Left hindlimb (tissue), 1 donor: Measurements from ENCODE around the gene RBKS.
"Not testable (repeated sequence)": the region's sequence is repeated elsewhere in the genome, so short reads cannot be mapped to it uniquely, and the experiment has no call there.

Experiments used
- DNase-seq: peaks from one replicate; pipeline ENCODE4 v3.0.0-alpha.2; 2018

Gene RBKS

GRCh38 chr2:27904405-27904665, 14.1 kb upstream of the RBKS start:
- DNase-seq: no peak

GRCh38 chr2:27903649-27904404, 13.6 kb upstream of the RBKS start:
- no peak for DNase-seq

GRCh38 chr2:27903018-27903417, 12.8 kb upstream of the RBKS start:
- DNase-seq: no peak

- no peak for DNase-seq
Observed at GRCh38 chr2:27902098-27902497, 11.9 kb upstream of the RBKS start.

- DNase-seq: no peak
Observed at GRCh38 chr2:27901234-27901633, 11.0 kb upstream of the RBKS start.

- no peak for DNase-seq
Observed at GRCh38 chr2:27897717-27898116, 7.5 kb upstream of the RBKS start.

- no peak for DNase-seq
Observed at GRCh38 chr2:27893006-27893405, 2.8 kb upstream of the RBKS start.

- DNase-seq: no peak
Observed at GRCh38 chr2:27891673-27892105, 1.5 kb upstream of the RBKS start.

GRCh38 chr2:27890924-27891672, 911 bp upstream of the RBKS start:
- DNase-seq: peak; percentile 79

- no peak for DNase-seq
Observed at GRCh38 chr2:27889774-27890145, 427 bp downstream of the RBKS start.

- DNase-seq: no peak
Observed at GRCh38 chr2:27888790-27889189, 1.4 kb downstream of the RBKS start.

- no peak for DNase-seq
Observed at GRCh38 chr2:27887830-27888229, 2.4 kb downstream of the RBKS start.

GRCh38 chr2:27887111-27887510, 3.1 kb downstream of the RBKS start:
- no peak for DNase-seq

- no peak for DNase-seq
Observed at GRCh38 chr2:27886322-27886721, 3.9 kb downstream of the RBKS start.

GRCh38 chr2:27885661-27886060, 4.5 kb downstream of the RBKS start:
- DNase-seq: no peak

GRCh38 chr2:27885234-27885633, 5.0 kb downstream of the RBKS start:
- no peak for DNase-seq

- DNase-seq: no peak
Observed at GRCh38 chr2:27884601-27885000, 5.6 kb downstream of the RBKS start.

- not testable (repeated sequence) for DNase-seq
Observed at GRCh38 chr2:27882584-27882922, 7.6 kb downstream of the RBKS start.

GRCh38 chr2:27881815-27882583, 8.2 kb downstream of the RBKS start:
- DNase-seq: not testable (repeated sequence)

- no peak for DNase-seq
Observed at GRCh38 chr2:27878825-27879224, 11.4 kb downstream of the RBKS start.

- DNase-seq: no peak
Observed at GRCh38 chr2:27875089-27875881, 14.9 kb downstream of the RBKS start.

- no peak for DNase-seq
Observed at GRCh38 chr2:27873091-27873490, 17.1 kb downstream of the RBKS start.

GRCh38 chr2:27871802-27872201, 18.4 kb downstream of the RBKS start:
- DNase-seq: no peak
